ENCODE data around the gene PIF1.
"Not testable (repeated sequence)": the region's sequence is repeated elsewhere in the genome, so short reads cannot be mapped to it uniquely, and the experiment has no call there.

The PIF1 gene

GRCh38 chr15:64847016-64847415 lies 21.6 kb upstream of the PIF1 start:
- no peak for DNase-seq

DNA sequence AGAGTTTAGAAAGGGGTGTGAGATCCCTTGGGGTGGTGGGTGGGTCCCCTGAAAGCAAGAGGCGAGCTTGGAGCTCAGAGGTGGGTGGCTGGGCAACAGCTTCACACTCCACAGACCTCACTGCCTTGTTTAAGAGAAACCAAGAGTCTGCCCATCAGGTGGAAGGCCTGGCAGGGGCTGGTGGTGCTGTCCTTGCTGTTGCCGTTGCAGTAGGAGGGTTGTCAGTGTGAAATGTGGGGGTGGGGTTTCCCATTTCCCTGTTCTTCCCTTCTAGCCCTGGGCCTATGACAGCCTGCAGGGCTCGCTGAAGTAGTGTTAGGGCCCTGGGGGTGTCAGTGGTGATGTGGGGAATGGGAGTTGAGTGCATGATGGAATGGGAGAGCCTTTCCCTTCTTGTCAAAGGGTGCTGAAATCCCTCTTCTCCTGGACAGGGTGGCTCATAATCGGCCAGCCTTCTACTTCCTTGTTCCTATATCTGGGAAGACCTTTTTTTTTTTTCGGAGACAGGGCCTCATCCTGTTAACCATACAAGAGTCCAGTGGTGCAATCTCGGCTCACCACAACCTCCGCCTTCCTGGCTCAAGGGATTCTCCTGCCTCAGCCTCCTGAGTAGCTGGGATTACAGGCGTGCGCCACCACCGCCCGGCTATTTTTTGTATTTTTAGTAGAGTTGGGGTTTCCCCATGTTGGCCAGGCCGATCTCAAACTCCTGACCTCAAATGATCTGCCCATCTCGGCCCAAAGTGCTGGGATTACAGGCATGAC lies 20.6 kb upstream of the PIF1 start:
- no peak for DNase-seq

DNA sequence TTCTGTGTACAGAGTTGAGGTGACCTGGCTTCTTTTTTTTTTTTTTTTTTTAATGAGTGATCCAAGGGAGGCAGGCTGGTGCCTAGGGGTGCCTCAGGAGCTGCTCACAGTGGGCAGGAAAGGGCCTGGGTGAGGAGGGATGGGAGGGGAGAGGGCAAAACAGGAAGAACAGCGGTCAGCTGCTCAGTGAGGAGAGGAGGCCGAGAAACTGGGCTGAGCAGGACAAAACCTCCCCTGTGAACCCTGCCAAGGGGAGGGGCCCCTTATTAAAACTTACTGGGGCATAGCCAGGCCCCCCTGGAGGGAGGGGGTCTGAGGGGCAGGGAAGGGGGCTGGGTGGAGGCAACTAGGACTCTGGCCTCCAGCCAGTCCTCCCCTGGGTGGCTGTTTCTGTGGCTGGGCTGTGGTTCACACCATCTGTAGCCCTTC lies 19.8 kb upstream of the PIF1 start:
- no peak for DNase-seq

DNA sequence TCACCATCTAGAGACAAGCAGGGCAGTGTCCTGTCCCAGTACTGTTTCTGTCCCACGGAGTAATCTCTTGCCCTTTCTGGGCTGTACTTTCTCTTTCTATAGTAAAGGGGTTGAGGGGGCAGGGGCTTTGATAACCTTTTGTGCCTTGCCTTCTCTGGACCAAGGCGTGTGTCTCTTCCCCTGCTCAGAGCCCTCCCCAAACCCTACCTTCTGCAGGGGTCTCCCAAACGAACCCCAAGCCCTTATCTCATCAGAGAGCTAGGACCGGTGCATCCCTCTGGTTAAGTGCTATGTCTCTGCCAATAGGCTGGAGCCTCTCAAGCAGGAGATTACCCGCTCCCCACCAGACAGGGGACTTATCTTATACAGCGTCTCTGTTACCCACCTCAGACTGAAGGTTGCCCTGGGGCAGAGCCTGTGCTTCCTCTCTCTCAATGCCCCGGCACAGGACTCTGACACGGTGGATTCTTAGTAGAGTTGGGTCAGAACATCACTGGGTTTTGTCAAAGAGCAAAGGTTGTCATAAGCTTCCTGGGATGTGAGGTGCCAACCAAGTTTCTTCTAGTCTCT lies 19.2 kb upstream of the PIF1 start:
- DNase-seq: no peak

GRCh38 chr15:64843991-64844390 lies 18.5 kb upstream of the PIF1 start:
- no peak for DNase-seq

GRCh38 chr15:64842986-64843561 lies 17.6 kb upstream of the PIF1 start:
- DNase-seq: no peak

- DNase-seq: no peak
These were observed 16.9 kb upstream of the PIF1 start for GRCh38 chr15:64842096-64842939.

- peak; percentile 77 for DNase-seq
These were observed 16.1 kb upstream of the PIF1 start, which contains the start of gene PLEKHO2 for GRCh38 chr15:64841344-64842095. Gene PLEKHO2 (plus strand): TSS chr15:64841915. CDS start chr15:64842017, 102 bp downstream.

DNA sequence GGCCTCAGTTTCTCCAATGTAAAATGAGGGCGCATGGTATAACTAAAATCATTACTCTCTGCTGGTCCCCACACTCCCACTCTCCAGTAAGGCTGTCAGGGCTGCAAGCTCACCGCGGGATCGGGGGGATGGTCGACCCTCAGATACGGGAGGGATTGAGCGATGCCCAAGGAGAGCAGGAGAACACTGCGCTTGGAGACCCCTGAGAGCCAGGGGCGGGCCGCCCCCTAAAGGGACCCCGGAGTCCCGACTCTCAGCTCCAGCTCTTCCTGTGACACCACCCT lies 15.6 kb upstream of the PIF1 start:
- DNase-seq: no peak

GRCh38 chr15:64837502-64837901 lies 12.1 kb upstream of the PIF1 start:
- DNase-seq: no peak

GRCh38 chr15:64836023-64836536 lies 10.6 kb upstream of the PIF1 start:
- DNase-seq: no peak

- no peak for DNase-seq
These were observed 8.2 kb upstream of the PIF1 start for GRCh38 chr15:64833690-64834089.

DNA sequence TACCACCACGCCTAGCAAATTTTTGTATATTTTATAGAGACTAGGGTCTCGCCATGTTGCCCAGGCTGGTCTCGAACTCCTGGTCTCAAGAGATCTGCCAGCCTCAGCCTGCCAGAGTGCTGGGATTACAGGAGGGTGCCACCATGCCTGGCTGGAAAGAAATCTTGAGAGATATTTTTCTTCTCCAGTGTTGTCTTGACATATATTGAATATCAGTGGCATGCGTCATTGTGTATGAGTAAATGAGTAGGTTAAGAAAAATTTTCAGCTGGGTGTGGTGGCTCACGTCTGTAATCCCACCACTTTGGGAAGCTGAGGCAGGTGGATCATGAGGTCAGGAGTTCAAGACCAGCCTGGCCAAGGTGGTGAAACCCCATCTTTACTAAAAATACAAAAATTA lies 3.5 kb upstream of the PIF1 start:
- DNase-seq: no peak

GRCh38 chr15:64824929-64825430 lies 467 bp downstream of the PIF1 start:
- DNase-seq: peak; percentile 11

DNA sequence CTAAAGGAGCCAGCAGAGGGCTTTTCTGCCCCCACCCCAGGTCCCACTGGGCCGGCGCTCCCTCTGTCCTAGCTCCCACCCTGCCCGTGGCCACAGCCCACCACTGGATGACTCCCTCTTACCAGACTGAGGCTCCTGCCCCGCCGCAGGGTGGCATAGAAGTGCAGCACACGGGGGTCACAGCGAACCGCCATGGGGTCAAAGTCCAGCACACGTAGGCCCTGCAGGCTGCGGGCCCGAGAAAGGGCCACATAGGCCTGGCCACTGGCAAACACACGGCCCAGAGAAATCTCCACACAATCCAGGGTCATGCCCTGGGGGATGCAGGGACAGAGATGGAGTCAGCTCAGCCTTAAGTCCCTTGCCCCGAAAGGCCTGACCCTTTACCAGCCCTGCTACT lies 9.0 kb downstream of the PIF1 start:
- no peak for DNase-seq

GRCh38 chr15:64814965-64815364 lies 10.5 kb downstream of the PIF1 start:
- not testable (repeated sequence) for DNase-seq

DNA sequence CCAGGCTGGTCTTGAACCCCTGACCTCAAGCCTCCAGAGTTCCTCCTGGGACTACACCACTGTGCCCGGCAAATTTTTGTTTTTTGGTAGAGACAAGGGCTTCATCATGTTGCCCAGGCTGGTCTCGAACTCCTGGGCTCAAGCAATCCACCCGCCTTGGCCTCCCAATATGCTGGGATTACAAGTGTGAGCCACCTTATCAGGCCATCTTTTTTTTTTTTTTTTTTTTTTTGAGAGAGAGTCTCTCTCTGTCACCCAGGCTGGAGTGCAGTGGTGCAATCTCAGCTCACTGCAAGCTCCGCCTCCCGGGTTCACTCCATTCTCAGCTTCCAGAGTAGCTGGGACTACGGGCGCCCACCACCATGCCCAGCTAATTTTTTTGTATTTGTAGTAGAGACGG lies 11.2 kb downstream of the PIF1 start:
- DNase-seq: not testable (repeated sequence)

GRCh38 chr15:64813075-64813474 lies 12.4 kb downstream of the PIF1 start:
- no peak for DNase-seq

GRCh38 chr15:64810497-64811326 lies 14.7 kb downstream of the PIF1 start:
- no peak for DNase-seq

- peak; percentile 64 for DNase-seq
These were observed 15.6 kb downstream of the PIF1 start for GRCh38 chr15:64809649-64810496.
